ENCODE results near the gene RNH1.

Gene RNH1

GRCh38 chr11:454801-455565 is 52.1 kb downstream of the RNH1 start:
- DNase-seq: no peak

- no peak for DNase-seq
Measured at GRCh38 chr11:454043-454442, 53.0 kb downstream of the RNH1 start.

GRCh38 chr11:453564-453963 is 53.5 kb downstream of the RNH1 start:
- DNase-seq: no peak

GRCh38 chr11:452916-453527 is 54.0 kb downstream of the RNH1 start:
- no peak for DNase-seq

GRCh38 chr11:452203-452744 is 54.8 kb downstream of the RNH1 start:
- DNase-seq: no peak

GRCh38 chr11:451738-452137 is 55.3 kb downstream of the RNH1 start:
- no peak for DNase-seq

GRCh38 chr11:450809-451451 is 56.1 kb downstream of the RNH1 start:
- DNase-seq: peak; percentile 76

GRCh38 chr11:449889-450808 is 56.9 kb downstream of the RNH1 start, which contains the start of gene PTDSS2:
Gene PTDSS2, plus strand, starts transcription at chr11:450279. Its CDS starts 177 bp downstream, at chr11:450456.
- DNase-seq: peak; percentile 97

- peak; percentile 97 for DNase-seq
Measured at GRCh38 chr11:447923-448731, 58.9 kb downstream of the RNH1 start.

- DNase-seq: no peak
Measured at GRCh38 chr11:446891-447290, 60.2 kb downstream of the RNH1 start.

GRCh38 chr11:445765-446588 is 61.1 kb downstream of the RNH1 start:
- no peak for DNase-seq

All from activated CD4-positive, alpha-beta T cell treated with anti-CD3 and anti-CD28 coated beads, Interleukin-10, Interleukin-2, amounts not matched to agents 100 ng/mL and 50 ng/mL, durations not matched to agents 16 hours and 8 hours (primary cell).